OCI-LY3 (cell line): ENCODE data around the gene SEMA6D.

Experiments
- EZH2phosphoT487 ChIP-seq: fragments of 200-600 bp; shearing (Covaris generic); IDR thresholded peaks from 2 replicates; pipeline ENCODE4 v1.6.1; 2018; ENCODE audit warnings: antibody characterized with exemption, mixed run types, low read depth
- TF ChIP-seq, protein P1 (sequence below): fragments of 200-600, 300-600 bp; sonication (generic); IDR thresholded peaks from 2 replicates; pipeline ENCODE4 v1.5.1; 2014; ENCODE audit warnings: antibody characterized with exemption, low read length, low read depth

DNA sequence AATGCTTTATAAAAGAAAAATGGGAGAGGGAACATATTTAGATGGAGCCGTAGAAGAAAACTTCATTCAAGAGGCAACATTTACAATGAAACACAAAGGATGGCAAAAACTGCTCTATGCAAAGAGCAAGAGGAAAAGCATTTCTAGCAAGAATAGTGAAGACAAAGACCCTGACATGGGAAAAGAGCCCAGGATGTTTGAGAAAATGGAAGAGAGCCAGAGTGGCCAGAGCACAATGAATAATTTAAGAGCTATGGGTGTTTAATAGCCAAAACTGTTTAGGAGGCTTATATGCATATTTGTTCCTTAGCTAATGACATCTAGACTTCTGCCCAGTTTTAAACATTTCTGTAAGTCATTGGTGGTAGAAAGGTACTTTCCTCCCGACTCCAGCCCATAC is 25.4 kb upstream of the SEMA6D start:
- TF ChIP-seq, protein P1, sequence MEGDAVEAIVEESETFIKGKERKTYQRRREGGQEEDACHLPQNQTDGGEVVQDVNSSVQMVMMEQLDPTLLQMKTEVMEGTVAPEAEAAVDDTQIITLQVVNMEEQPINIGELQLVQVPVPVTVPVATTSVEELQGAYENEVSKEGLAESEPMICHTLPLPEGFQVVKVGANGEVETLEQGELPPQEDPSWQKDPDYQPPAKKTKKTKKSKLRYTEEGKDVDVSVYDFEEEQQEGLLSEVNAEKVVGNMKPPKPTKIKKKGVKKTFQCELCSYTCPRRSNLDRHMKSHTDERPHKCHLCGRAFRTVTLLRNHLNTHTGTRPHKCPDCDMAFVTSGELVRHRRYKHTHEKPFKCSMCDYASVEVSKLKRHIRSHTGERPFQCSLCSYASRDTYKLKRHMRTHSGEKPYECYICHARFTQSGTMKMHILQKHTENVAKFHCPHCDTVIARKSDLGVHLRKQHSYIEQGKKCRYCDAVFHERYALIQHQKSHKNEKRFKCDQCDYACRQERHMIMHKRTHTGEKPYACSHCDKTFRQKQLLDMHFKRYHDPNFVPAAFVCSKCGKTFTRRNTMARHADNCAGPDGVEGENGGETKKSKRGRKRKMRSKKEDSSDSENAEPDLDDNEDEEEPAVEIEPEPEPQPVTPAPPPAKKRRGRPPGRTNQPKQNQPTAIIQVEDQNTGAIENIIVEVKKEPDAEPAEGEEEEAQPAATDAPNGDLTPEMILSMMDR, result no peak
- TF ChIP-seq EZH2phosphoT487, result no peak
